Left lung (tissue), 10 donors: ENCODE data around the gene PPM1E. TPM values are rescaled to one million over a fixed set of nuclear protein-coding genes. Genes with fewer than 3 reads are reported as not detected.

Experiments used
- ATAC-seq: fragments of 200-7000 bp; cut with Tn5 transposase; one replicate; pipeline ENCODE4 v1.9.1; 2020; ENCODE audit warnings: moderate library complexity
- DNase-seq, 4 donors: peaks; one replicate each; pipeline ENCODE4 v3.0.0-alpha.2; 2013 to 2020
- H3K27ac ChIP-seq, 2 donors: fragments of 200-600 bp; sonication (generic) in 1 of 2; one replicate each; pipeline versions ENCODE4 v1.5.0 to v1.8.0; 2020 to 2021
- H3K27me3 ChIP-seq, 2 donors: fragments of 200-600 bp; sonication (generic) in 1 of 2; one replicate each; pipeline versions ENCODE4 v1.5.0 to v1.8.0; 2020 to 2021
- H3K36me3 ChIP-seq, 2 donors: fragments of 200-600 bp; sonication (generic) in 1 of 2; one replicate each; pipeline versions ENCODE4 v1.5.0 to v1.8.0; 2020 to 2021
- H3K4me1 ChIP-seq, 2 donors: fragments of 200-600 bp; one replicate each; pipeline ENCODE4 v1.8.0; 2021
- H3K4me3 ChIP-seq, 2 donors: fragments of 200-600 bp; sonication (generic) in 1 of 2; one replicate each; pipeline versions ENCODE4 v1.5.0 to v1.8.0; 2020 to 2021; ENCODE audit warnings: mild to moderate bottlenecking in 1 of 2
- H3K9me3 ChIP-seq, 2 donors: fragments of 200-600 bp; sonication (generic) in 1 of 2; one replicate each; pipeline versions ENCODE4 v1.5.0 to v1.8.0; 2020 to 2021
- intact Hi-C, 2 donors: fragments of 100-400 bp; cut with DNase I; formaldehyde crosslinking; loops; one replicate each; pipeline versions ENCODE4 v1.11.2 to v1.14.2; 2022
- polyA plus RNA-seq, 6 donors: library from polyadenylated mRNA; unstranded; fragments of 120-200 nt; gene quantifications; one replicate each; pipeline ENCODE4 v1.2.1, GENCODE V29; 2013; ENCODE audit not compliant: insufficient read length in 6 of 6
- total RNA-seq, 2 donors: library from RNA; stranded (reverse); fragmentation: NEBNext Ultra II Directional; extraction: Animal tissue kit (Norgen Biotek cat#: 25700); gene quantifications; one replicate each; pipeline ENCODE4 v1.2.1, GENCODE V29; 2021
- TF ChIP-seq, protein P1 (sequence below), 2 donors: fragments of 200-600 bp; sonication (generic) in 1 of 2; IDR thresholded peaks; one replicate each; pipeline versions ENCODE4 v1.5.0 to v1.8.0; 2021; ENCODE audit warnings: antibody characterized with exemption in 2 of 2
- donor health status: DM: no; HTN: yes; CAD: no.
- donor health status: DM: no; HTN: no; CAD: no.

Gene PPM1E
- total and polyA plus RNA-seq, 8 donors: 0.21 to 0.68 (median 0.40) TPM

DNA sequence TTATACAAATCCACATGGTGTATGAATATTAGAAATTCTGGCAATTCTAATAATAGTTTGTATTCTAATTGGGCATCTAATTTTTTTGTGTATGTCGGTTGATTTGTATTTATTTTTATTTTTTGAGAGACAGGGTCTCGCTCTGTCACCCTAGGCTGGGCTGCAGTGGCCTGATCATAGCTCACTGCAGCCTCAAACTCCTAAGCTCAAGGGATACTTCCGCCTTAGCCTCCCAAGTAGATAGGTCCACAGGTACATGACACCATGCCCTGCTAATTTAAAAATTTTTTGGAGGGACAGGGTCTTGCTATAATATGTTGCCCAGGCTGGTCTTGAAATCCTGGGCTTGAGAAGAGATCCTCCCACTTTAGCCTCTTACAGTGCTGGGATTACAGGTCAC, 246.5 kb downstream of the PPM1E start:
- Histone ChIP-seq H3K36me3 (no peaks in the 10 kb centered on the region), H3K4me3 (no peak overlapping the region), H3K9me3 (no peaks in the 10 kb centered on the region), H3K4me1 (peaks cover 0 to 36% of the 10 kb centered on the region in 2 donors), H3K27ac (peak overlapping the region; percentile 63 to 71), H3K27me3 (no peaks in the 10 kb centered on the region)
- no peak for ATAC-seq
- intact Hi-C loops: loop anchor here in 1 of 2 donors (10.0 kb wide), 1 partner anchor 417 kb away; no protein-coding TSS in a partner anchor
- TF ChIP-seq, protein P1, sequence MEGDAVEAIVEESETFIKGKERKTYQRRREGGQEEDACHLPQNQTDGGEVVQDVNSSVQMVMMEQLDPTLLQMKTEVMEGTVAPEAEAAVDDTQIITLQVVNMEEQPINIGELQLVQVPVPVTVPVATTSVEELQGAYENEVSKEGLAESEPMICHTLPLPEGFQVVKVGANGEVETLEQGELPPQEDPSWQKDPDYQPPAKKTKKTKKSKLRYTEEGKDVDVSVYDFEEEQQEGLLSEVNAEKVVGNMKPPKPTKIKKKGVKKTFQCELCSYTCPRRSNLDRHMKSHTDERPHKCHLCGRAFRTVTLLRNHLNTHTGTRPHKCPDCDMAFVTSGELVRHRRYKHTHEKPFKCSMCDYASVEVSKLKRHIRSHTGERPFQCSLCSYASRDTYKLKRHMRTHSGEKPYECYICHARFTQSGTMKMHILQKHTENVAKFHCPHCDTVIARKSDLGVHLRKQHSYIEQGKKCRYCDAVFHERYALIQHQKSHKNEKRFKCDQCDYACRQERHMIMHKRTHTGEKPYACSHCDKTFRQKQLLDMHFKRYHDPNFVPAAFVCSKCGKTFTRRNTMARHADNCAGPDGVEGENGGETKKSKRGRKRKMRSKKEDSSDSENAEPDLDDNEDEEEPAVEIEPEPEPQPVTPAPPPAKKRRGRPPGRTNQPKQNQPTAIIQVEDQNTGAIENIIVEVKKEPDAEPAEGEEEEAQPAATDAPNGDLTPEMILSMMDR (IDR thresholded peaks at IDR 0.05): no peak
- no peak for DNase-seq

DNA sequence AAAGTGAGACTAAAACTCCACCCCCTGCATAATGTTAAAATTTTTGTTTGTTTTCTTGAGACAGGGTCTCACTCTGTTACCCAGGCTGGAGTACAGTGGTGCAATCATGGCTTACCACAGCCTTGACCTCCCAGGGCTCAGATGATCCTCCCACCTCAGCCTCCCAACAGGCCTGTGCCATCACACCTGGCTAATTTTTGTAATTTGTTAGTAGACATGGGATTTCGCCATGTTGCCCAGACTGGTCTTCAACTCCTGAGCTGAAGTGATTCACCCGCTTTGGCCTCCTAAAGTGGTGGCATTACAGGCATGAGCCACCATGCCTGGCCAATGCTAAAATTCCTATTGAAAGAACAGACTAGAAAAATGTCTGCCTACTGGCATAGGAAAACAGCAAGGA, 247.2 kb downstream of the PPM1E start:
- Histone ChIP-seq H3K4me3 (no peak overlapping the region), H3K9me3 (no peaks in the 10 kb centered on the region), H3K27me3 (no peaks in the 10 kb centered on the region), H3K4me1 (peaks cover 0 to 29% of the 10 kb centered on the region in 2 donors), H3K27ac (peak overlapping the region in 1 of 2 donors; percentile 71), H3K36me3 (no peaks in the 10 kb centered on the region)
- ATAC-seq (no peak), DNase-seq (no peak)
- intact Hi-C loops: loop anchor here in 1 of 2 donors (10.0 kb wide), 1 partner anchor 418 kb away; no protein-coding TSS in a partner anchor
- TF ChIP-seq, protein P1 (IDR thresholded peaks at IDR 0.05): no peak

DNA sequence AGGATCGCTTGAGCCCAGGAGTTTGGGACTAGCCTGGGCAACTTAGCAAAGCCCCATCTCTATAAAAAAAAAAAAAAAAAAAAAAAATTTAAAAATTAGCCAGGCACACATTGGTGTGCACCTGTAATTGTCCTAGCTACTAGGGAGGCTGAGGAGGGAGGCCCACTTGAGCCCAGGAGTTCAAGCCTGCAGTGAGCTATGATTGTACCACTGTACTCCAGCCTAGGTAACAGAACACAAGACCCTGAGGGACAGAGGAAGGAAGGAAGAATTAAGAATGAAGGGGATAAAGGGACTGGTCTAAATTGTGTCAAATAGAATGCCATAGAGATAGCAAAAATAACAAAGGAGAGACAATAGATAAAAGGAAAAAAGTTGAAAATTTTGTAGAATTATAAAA, 248.2 kb downstream of the PPM1E start:
- no peak for ATAC-seq

DNA sequence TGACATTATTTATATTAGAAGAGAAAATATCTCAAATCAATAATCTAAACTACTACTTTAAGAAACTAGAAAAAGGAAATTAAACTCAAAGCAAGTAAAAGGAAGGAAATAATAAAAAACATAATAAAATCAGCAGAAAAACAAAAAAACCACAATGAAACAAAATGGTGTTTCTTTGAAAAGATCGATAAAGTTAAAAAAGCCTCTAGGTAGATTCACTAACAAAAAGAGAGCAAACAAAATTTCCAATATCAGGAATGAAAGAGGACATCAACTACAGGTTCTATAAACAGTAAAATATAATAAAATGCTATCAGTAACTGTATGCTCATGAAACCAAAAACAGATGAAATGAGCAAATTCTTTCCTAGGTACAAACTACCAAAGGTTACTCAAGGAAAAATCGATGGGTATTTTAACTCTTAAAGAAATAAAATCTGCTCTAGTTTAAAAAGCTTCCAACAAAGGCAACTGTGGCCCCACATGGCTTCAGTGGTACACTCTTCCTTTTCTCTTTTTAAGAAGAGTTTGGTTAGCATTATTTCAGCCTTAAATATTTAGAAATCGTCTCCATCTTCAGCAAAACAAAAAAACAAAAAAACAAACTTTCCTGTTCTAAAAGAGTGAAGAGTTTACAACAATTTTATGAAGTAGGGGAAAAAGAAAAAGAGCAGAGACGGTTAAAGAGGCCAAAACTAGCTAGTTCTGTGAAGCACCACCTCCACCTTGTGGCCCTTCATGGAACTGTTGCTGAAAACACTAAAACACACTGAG, 248.9 kb downstream of the PPM1E start:
- ATAC-seq (peak; percentile 88), DNase-seq (peak in 3 of 4 donors; percentile 41 to 70 (median 44))
- Histone ChIP-seq H3K4me3 (no peak overlapping the region), H3K27ac (no peak overlapping the region), H3K27me3 (no peaks in the 10 kb centered on the region), H3K4me1 (peaks cover 0 to 25% of the 10 kb centered on the region in 2 donors), H3K9me3 (no peaks in the 10 kb centered on the region), H3K36me3 (peaks cover 0 to 1% of the 10 kb centered on the region in 2 donors)
- TF ChIP-seq, protein P1 (IDR thresholded peaks at IDR 0.05): peak; percentile 86 to 96
- intact Hi-C loops: loop anchor here in 1 of 2 donors (5.0 to 10.0 kb wide), 2 partner anchors 292 to 420 kb away; no protein-coding TSS in a partner anchor

More for the DNA sequence above, 248.2 kb downstream of the PPM1E start:
- DNase-seq: no peak
- intact Hi-C loops: loop anchor here in 1 of 2 donors (10.0 kb wide), 1 partner anchor 419 kb away; no protein-coding TSS in a partner anchor
- H3K9me3 ChIP-seq: no peaks in the 10 kb centered on the region
- H3K4me3 ChIP-seq: no peak overlapping the region
- H3K4me1 ChIP-seq: peaks cover 0 to 25% of the 10 kb centered on the region in 2 donors
- TF ChIP-seq, protein P1 (IDR thresholded peaks at IDR 0.05): no peak
- no peaks in the 10 kb centered on the region for H3K27me3 ChIP-seq
- no peaks in the 10 kb centered on the region for H3K36me3 ChIP-seq
- H3K27ac ChIP-seq: no peak overlapping the region

DNA sequence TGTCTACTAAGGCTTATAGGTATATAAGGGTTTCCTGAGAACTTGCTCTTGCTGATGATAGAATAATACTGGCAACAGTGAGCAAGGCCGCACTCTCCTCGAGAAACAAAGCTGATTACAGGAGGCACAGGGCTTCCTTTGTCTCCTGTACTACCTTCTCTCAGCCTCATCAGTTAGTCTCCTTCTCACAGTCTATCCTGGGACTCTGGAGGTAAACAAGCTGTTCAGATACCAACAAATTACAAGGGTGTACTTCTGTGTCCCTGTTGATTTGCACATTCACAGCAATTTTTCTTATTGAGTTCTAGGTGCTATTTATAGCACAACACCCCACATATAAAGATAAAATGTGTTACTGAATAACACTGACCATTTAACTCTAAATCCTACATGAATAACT, 252.3 kb downstream of the PPM1E start:
- no peak overlapping the region for H3K27ac ChIP-seq
- no peak for DNase-seq
- no peaks in the 10 kb centered on the region for H3K4me1 ChIP-seq
- intact Hi-C loops: loop anchor here in 1 of 2 donors (5.0 to 10.0 kb wide), 2 partner anchors 296 to 423 kb away; no protein-coding TSS in a partner anchor
- H3K27me3 ChIP-seq: no peaks in the 10 kb centered on the region
- H3K4me3 ChIP-seq: no peak overlapping the region
- H3K9me3 ChIP-seq: no peaks in the 10 kb centered on the region
- TF ChIP-seq, protein P1 (IDR thresholded peaks at IDR 0.05): no peak
- ATAC-seq: no peak
- H3K36me3 ChIP-seq: peaks cover 0 to 22% of the 10 kb centered on the region in 2 donors
